HCT116 (cell line): ENCODE measurements around the gene MGME1.

ENCODE experiments used
- CBX3 ChIP-seq: IDR thresholded peaks from 2 replicates; pipeline ENCODE4 v1.6.1; 2012; ENCODE audit warnings: low read depth
- CEBPB ChIP-seq: IDR thresholded peaks from 2 replicates; pipeline ENCODE4 v1.6.1; 2012; ENCODE audit warnings: low read depth
- CTCF ChIP-seq, 3 experiments: fragments of 200-600 bp in 1 of 3; sonication (generic) in 1 of 3; IDR thresholded peaks in 2 of 3; conservative IDR thresholded peaks in 1 of 3; 2 replicates each; pipeline ENCODE4 v1.5.1; 2012 to 2017; ENCODE audit warnings: low read depth in 2 of 3, low read length in 2 of 3, antibody characterized with exemption in 1 of 3, borderline replicate concordance in 1 of 3, control low read depth in 1 of 3, mild to moderate bottlenecking in 1 of 3, mixed read lengths in 1 of 3, mixed run types in 1 of 3, moderate library complexity in 1 of 3; ENCODE audit not compliant: insufficient read depth in 1 of 3
- EGR1 ChIP-seq: IDR thresholded peaks from 2 replicates; pipeline ENCODE4 v1.6.1; 2012; ENCODE audit warnings: low read depth
- EZH2 ChIP-seq: fragments of 200-600 bp; sonication (generic); IDR thresholded peaks from 2 replicates; pipeline ENCODE4 v1.6.1; 2017; ENCODE audit warnings: antibody characterized with exemption, mixed run types
- EZH2phosphoT487 ChIP-seq: fragments of 200-600 bp; IDR thresholded peaks from 2 replicates; pipeline ENCODE4 v1.6.1; 2018; ENCODE audit warnings: antibody characterized with exemption, borderline replicate concordance
- FOSL1 ChIP-seq: IDR thresholded peaks from 2 replicates; pipeline ENCODE4 v1.6.1; 2012; ENCODE audit warnings: low read depth
- POLR2A ChIP-seq: IDR thresholded peaks from 2 replicates; pipeline ENCODE4 v1.7.0; 2011; ENCODE audit warnings: borderline replicate concordance; ENCODE audit not compliant: insufficient read depth, insufficient read length; ENCODE audit errors: extremely low read depth
- POLR2AphosphoS5 ChIP-seq: IDR thresholded peaks from 2 replicates; pipeline ENCODE4 v1.6.1; 2011; ENCODE audit warnings: mild to moderate bottlenecking, low read depth, low read length, moderate library complexity
- SIN3A ChIP-seq: IDR thresholded peaks from 2 replicates; pipeline ENCODE4 v1.6.1; 2012; ENCODE audit warnings: low read depth
- TF ChIP-seq, protein P1 (sequence below): IDR thresholded peaks from 2 replicates; pipeline ENCODE4 v1.6.1; 2012; ENCODE audit warnings: low read depth
- TF ChIP-seq, protein P2 (sequence below): IDR thresholded peaks from 2 replicates; pipeline ENCODE4 v1.6.1; 2012

- TF ChIP-seq CEBPB, result no peak
- no peak for TF ChIP-seq CTCF (IDR thresholded peaks at IDR 0.05 in 2 of 3, conservative IDR thresholded peaks at IDR 0.05 in 1 of 3; ENCODE audit: borderline replicate concordance in 1 of 3, insufficient read depth in 1 of 3, low read depth in 2 of 3, low read length in 2 of 3)
- no peak for TF ChIP-seq EGR1
- TF ChIP-seq SIN3A, result no peak
- TF ChIP-seq POLR2AphosphoS5, result no peak
- TF ChIP-seq, protein P1, sequence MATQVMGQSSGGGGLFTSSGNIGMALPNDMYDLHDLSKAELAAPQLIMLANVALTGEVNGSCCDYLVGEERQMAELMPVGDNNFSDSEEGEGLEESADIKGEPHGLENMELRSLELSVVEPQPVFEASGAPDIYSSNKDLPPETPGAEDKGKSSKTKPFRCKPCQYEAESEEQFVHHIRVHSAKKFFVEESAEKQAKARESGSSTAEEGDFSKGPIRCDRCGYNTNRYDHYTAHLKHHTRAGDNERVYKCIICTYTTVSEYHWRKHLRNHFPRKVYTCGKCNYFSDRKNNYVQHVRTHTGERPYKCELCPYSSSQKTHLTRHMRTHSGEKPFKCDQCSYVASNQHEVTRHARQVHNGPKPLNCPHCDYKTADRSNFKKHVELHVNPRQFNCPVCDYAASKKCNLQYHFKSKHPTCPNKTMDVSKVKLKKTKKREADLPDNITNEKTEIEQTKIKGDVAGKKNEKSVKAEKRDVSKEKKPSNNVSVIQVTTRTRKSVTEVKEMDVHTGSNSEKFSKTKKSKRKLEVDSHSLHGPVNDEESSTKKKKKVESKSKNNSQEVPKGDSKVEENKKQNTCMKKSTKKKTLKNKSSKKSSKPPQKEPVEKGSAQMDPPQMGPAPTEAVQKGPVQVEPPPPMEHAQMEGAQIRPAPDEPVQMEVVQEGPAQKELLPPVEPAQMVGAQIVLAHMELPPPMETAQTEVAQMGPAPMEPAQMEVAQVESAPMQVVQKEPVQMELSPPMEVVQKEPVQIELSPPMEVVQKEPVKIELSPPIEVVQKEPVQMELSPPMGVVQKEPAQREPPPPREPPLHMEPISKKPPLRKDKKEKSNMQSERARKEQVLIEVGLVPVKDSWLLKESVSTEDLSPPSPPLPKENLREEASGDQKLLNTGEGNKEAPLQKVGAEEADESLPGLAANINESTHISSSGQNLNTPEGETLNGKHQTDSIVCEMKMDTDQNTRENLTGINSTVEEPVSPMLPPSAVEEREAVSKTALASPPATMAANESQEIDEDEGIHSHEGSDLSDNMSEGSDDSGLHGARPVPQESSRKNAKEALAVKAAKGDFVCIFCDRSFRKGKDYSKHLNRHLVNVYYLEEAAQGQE, result no peak
- no peak for TF ChIP-seq EZH2phosphoT487
- TF ChIP-seq, protein P2, sequence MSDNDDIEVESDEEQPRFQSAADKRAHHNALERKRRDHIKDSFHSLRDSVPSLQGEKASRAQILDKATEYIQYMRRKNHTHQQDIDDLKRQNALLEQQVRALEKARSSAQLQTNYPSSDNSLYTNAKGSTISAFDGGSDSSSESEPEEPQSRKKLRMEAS, result no peak
- no peak for TF ChIP-seq POLR2A
- no peak for TF ChIP-seq CBX3
- TF ChIP-seq EZH2, result no peak
- TF ChIP-seq FOSL1, result no peak
These were observed 9.6 kb upstream of the MGME1 start for GRCh38 chr20:17959257-17959627.
